GM23338 (cell line): ENCODE data around the gene FAM171A2. TPM values are rescaled to one million over a fixed set of nuclear protein-coding genes. Genes with fewer than 3 reads are reported as not detected.

Experiments used
- ATAC-seq: fragments of 200-7000 bp; cut with Tn5 transposase; 3 replicates; pipeline ENCODE4 v1.9.1; 2020
- DNase-seq: peaks from one replicate; pipeline ENCODE4 v3.0.0-alpha.2; 2015; ENCODE audit warnings: low spot score
- H2AFZ ChIP-seq: fragments of 200-600 bp; sonication (generic); 2 replicates; pipeline ENCODE4 v1.8.0; 2016; ENCODE audit warnings: antibody characterized with exemption, mild to moderate bottlenecking, moderate library complexity
- H3F3A ChIP-seq: fragments of 200-600 bp; sonication (generic); replicated peaks from 2 replicates; pipeline ENCODE4 v1.8.0; 2017; ENCODE audit warnings: antibody characterized with exemption, mixed run types, low read depth
- H3K27ac ChIP-seq: fragments of 200-600 bp; sonication (generic); 2 replicates; pipeline ENCODE4 v1.6.1; 2016; ENCODE audit warnings: low read depth
- H3K27me3 ChIP-seq: fragments of 200-600 bp; sonication (generic); 2 replicates; pipeline ENCODE4 v1.8.0; 2016; ENCODE audit warnings: mild to moderate bottlenecking, mixed run types, moderate library complexity; ENCODE audit not compliant: insufficient read depth
- H3K36me3 ChIP-seq: fragments of 200-600 bp; sonication (generic); 2 replicates; pipeline ENCODE4 v1.8.0; 2016; ENCODE audit warnings: mild to moderate bottlenecking; ENCODE audit not compliant: insufficient read depth
- H3K4me1 ChIP-seq: fragments of 200-600 bp; sonication (generic); 2 replicates; pipeline ENCODE4 v1.8.0; 2016; ENCODE audit warnings: mild to moderate bottlenecking, moderate library complexity; ENCODE audit not compliant: insufficient read depth
- H3K4me2 ChIP-seq: fragments of 200-600 bp; sonication (generic); 2 replicates; pipeline ENCODE4 v1.7.1; 2017; ENCODE audit warnings: mixed run types
- H3K4me3 ChIP-seq: fragments of 200-600 bp; sonication (generic); 2 replicates; pipeline ENCODE4 v1.6.1; 2016; ENCODE audit warnings: mixed run types
- H3K79me2 ChIP-seq: fragments of 200-600 bp; sonication (generic); replicated peaks from 2 replicates; pipeline ENCODE4 v1.8.0; 2017; ENCODE audit warnings: mild to moderate bottlenecking; ENCODE audit not compliant: insufficient read depth
- H3K9me2 ChIP-seq: fragments of 200-600 bp; sonication (generic); 2 replicates; pipeline ENCODE4 v1.8.0; 2017; ENCODE audit not compliant: insufficient read depth
- H4K20me1 ChIP-seq: fragments of 200-600 bp; sonication (generic); replicated peaks from 2 replicates; pipeline ENCODE4 v1.8.0; 2017; ENCODE audit warnings: mild to moderate bottlenecking; ENCODE audit not compliant: insufficient read depth
- H3K27ac Mint-ChIP-seq: 2 replicates; pipeline ENCODE4 v1.8.0; 2020; ENCODE audit warnings: inconsistent platforms, mild to moderate bottlenecking, moderate library complexity, mixed read lengths
- H3K27me3 Mint-ChIP-seq: 3 replicates; pipeline ENCODE4 v1.8.0; 2022; ENCODE audit warnings: low read depth, mild to moderate bottlenecking, moderate library complexity, mixed read lengths, inconsistent platforms; ENCODE audit not compliant: insufficient read depth, poor library complexity
- H3K36me3 Mint-ChIP-seq: 3 replicates; pipeline ENCODE4 v1.8.0; 2021; ENCODE audit warnings: low read depth, mild to moderate bottlenecking, inconsistent platforms, moderate library complexity, mixed read lengths
- H3K4me1 Mint-ChIP-seq: 3 replicates; pipeline ENCODE4 v1.8.0; 2020; ENCODE audit warnings: mild to moderate bottlenecking, inconsistent platforms, mixed read lengths
- H3K4me3 Mint-ChIP-seq: 3 replicates; pipeline ENCODE4 v1.8.0; 2021; ENCODE audit warnings: moderate library complexity, mild to moderate bottlenecking, inconsistent platforms, mixed read lengths
- H3K9me3 Mint-ChIP-seq: 3 replicates; pipeline ENCODE4 v1.8.0; 2020; ENCODE audit warnings: moderate library complexity, mild to moderate bottlenecking, inconsistent platforms, mixed read lengths
- CREB1 ChIP-seq: fragments of 250-450 bp; sonication (Bioruptor Pico); IDR thresholded peaks from 2 replicates; pipeline ENCODE4 v1.5.0; 2020; ENCODE audit warnings: low read depth, mild to moderate bottlenecking, moderate library complexity
- EZH2 ChIP-seq: fragments of 200-600 bp; sonication (generic); IDR thresholded peaks from one replicate; pipeline ENCODE4 v1.8.0; 2017; ENCODE audit warnings: antibody characterized with exemption, mild to moderate bottlenecking, low read depth; ENCODE audit not compliant: unreplicated experiment
- JUNB ChIP-seq: IDR thresholded peaks from one replicate; pipeline ENCODE4 v1.6.1; 2016; ENCODE audit warnings: antibody characterized with exemption; ENCODE audit not compliant: unreplicated experiment
- NANOG ChIP-seq: IDR thresholded peaks from 2 replicates; pipeline ENCODE4 v1.6.1; 2016; ENCODE audit warnings: antibody characterized with exemption, borderline replicate concordance
- REST ChIP-seq: IDR thresholded peaks from one replicate; pipeline ENCODE4 v1.6.1; 2018; ENCODE audit warnings: antibody characterized with exemption; ENCODE audit not compliant: unreplicated experiment
- ZNF114 ChIP-seq: fragments of 250-450 bp; sonication (Bioruptor Pico); IDR thresholded peaks from 2 replicates; pipeline ENCODE4 v1.5.0; 2020; ENCODE audit warnings: mild to moderate bottlenecking, moderate library complexity
- ZNF462 ChIP-seq: fragments of 250-450 bp; sonication (Bioruptor Pico); IDR thresholded peaks from 2 replicates; pipeline ENCODE4 v1.5.0; 2020; ENCODE audit warnings: mild to moderate bottlenecking, moderate library complexity
- polyA plus RNA-seq: library from polyadenylated mRNA; unstranded; fragments of >200 nt; fragmentation: Nextera tagmentation; extraction: Ambion mirVana; gene quantifications from 2 replicates; pipeline ENCODE4 v1.2.1, GENCODE V29; 2016
- total RNA-seq: library from RNA; depleted of rRNA; stranded (reverse); fragments of >200 nt; shearing (Covaris generic); gene quantifications from 2 replicates; pipeline ENCODE4 v1.2.3, GENCODE V29; 2014

Gene FAM171A2
- total and polyA plus RNA-seq, 2 experiments from 2014 or later: 4.1 to 35.4 TPM

DNA sequence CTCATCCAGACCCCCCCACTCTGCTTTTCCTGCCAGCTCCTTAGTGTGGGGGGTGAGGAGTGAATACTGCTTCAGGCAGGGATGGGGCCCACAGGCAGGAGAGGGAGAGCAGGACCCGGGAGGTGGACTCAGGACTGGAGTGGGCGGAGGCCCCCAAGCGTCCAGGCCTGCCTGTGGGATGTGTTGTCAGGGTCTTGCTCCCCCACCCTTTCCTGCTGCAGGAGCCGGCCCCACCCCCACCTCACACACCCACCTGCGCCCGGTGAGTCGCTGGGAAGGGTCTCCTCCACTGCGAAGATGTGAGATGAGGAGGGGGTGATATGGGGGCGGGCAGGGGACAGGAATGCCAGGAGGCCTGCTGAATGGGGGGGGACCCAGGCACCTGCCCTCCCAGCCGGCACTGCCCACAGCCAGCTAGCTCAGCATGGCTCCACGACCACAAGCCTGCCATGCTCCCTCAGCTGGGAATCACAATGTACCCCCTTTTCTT is 1.1 kb downstream of the FAM171A2 start:
- peaks cover 19% of the 10 kb centered on the region for H4K20me1 ChIP-seq
- ATAC-seq (peak; percentile 10), DNase-seq (no peak)

More for the DNA sequence above, 1.1 kb downstream of the FAM171A2 start:
- 0 out of 2 replicates have a peak, but pooled peaks cover 10% of the 10 kb centered on the region for H3F3A ChIP-seq
- no peak for TF ChIP-seq REST
- TF ChIP-seq NANOG: no peak
- no peak for TF ChIP-seq ZNF462 (CRISPR knock-in tag)
- TF ChIP-seq JUNB: no peak
- no peak for TF ChIP-seq ZNF114 (CRISPR knock-in tag)
- TF ChIP-seq CREB1 (CRISPR knock-in tag): no peak
- no peak for TF ChIP-seq EZH2
- peaks cover 26% of the 10 kb centered on the region for H3K4me1 ChIP-seq
- Mint-ChIP-seq H3K36me3 (peaks cover 4% of the 10 kb centered on the region; the same call in 2 of the 3 replicates), H3K4me1 (peaks cover 33% of the 10 kb centered on the region), H3K4me3 (peak overlapping the region; percentile 82), H3K27ac (no peak overlapping the region), H3K9me3 (no peaks in the 10 kb centered on the region), H3K27me3 (peaks cover 18% of the 10 kb centered on the region)
- no peak overlapping the region for H3K27ac ChIP-seq
- no peaks in the 10 kb centered on the region for H3K79me2 ChIP-seq
- H3K9me2 ChIP-seq: no peaks in the 10 kb centered on the region
- peak overlapping the region; percentile 88 for H3K4me3 ChIP-seq
- H3K36me3 ChIP-seq: no peaks in the 10 kb centered on the region
- peak overlapping the region; percentile 87 for H3K4me2 ChIP-seq
- H2AFZ ChIP-seq: no peak overlapping the region
- H3K27me3 ChIP-seq: peaks cover 17% of the 10 kb centered on the region; the same call in 1 of the 2 replicates
